Lung (tissue), 12 donors: ENCODE measurements around the gene LOXL1. TPM values are rescaled to one million over a fixed set of nuclear protein-coding genes. Genes with fewer than 3 reads are reported as not detected.

Experiments used
- ATAC-seq: fragments of 200-7000 bp; cut with Tn5 transposase; one replicate; pipeline ENCODE4 v1.9.1; 2020; ENCODE audit warnings: moderate number of reproducible peaks; ENCODE audit not compliant: insufficient read depth, low FRiP score
- DNase-seq, 3 donors: peaks; one replicate each; pipeline ENCODE4 v3.0.0-alpha.2; 2013 to 2017
- H3K27ac ChIP-seq, 2 donors: one replicate each; pipeline ENCODE4 v1.5.1; 2013; ENCODE audit warnings: mild to moderate bottlenecking in 2 of 2, moderate library complexity in 2 of 2, control low read depth in 1 of 2, inconsistent platforms in 1 of 2, low read depth in 1 of 2, low read length in 1 of 2
- H3K27me3 ChIP-seq, 3 donors: one replicate each; pipeline ENCODE4 v1.5.1; 2013; ENCODE audit warnings: low read length in 2 of 3; ENCODE audit not compliant: control insufficient read depth in 3 of 3, insufficient read depth in 3 of 3
- H3K36me3 ChIP-seq, 4 donors: one replicate each; pipeline ENCODE4 v1.5.1; 2013; ENCODE audit warnings: low read length in 4 of 4, mild to moderate bottlenecking in 1 of 4, moderate library complexity in 1 of 4; ENCODE audit not compliant: control insufficient read depth in 4 of 4, insufficient read depth in 4 of 4
- H3K4me1 ChIP-seq, 5 donors: one replicate each; pipeline ENCODE4 v1.5.1; 2013; ENCODE audit warnings: low read length in 5 of 5, mild to moderate bottlenecking in 2 of 5, moderate library complexity in 1 of 5; ENCODE audit not compliant: control insufficient read depth in 5 of 5, insufficient read depth in 5 of 5
- H3K4me3 ChIP-seq: one replicate; pipeline ENCODE4 v1.5.1; 2013; ENCODE audit warnings: mild to moderate bottlenecking, control low read depth, moderate library complexity
- H3K9ac ChIP-seq, 2 donors: one replicate each; pipeline ENCODE4 v1.5.1; 2013; ENCODE audit warnings: low read length in 2 of 2, control low read depth in 1 of 2; ENCODE audit not compliant: insufficient read depth in 1 of 2
- H3K9me3 ChIP-seq, 4 donors: one replicate each; pipeline ENCODE4 v1.5.1; 2013; ENCODE audit warnings: low read length in 3 of 4, mild to moderate bottlenecking in 1 of 4, moderate library complexity in 1 of 4; ENCODE audit not compliant: control insufficient read depth in 4 of 4, insufficient read depth in 3 of 4
- WGBS, 2 donors: extraction: QIAGEN DNeasy Blood & Tissue Kit; methylation state at CpG; one replicate each; pipeline ENCODE4 v1.1.7; 2013; 5-methylcytosine and 5-hydroxymethylcytosine counted together
- polyA plus RNA-seq, 2 donors: library from polyadenylated mRNA; stranded (reverse); fragments of 200-250 nt; gene quantifications; one replicate each; pipeline ENCODE4 v1.2.1, GENCODE V29; 2013
- total RNA-seq, 2 donors: library from RNA; depleted of rRNA in 1 of 2; stranded (reverse); fragments of >200 nt in 1 of 2; gene quantifications; one replicate each; pipeline ENCODE4 v1.2.1, GENCODE V29; 2014 to 2021
- TF ChIP-seq, protein P1 (sequence below): IDR thresholded peaks from 2 replicates; pipeline ENCODE4 v1.5.1; 2012; ENCODE audit warnings: mild to moderate bottlenecking; ENCODE audit errors: control extremely low read depth, extremely low read depth
- donor health status: control.
- donor health status: control.
- donor health status: Bipolar disorder and iron deficiency.
- donor health status: healthy.
- donor health status: DM: yes; HTN: yes; CAD: no.

The LOXL1 gene
- total and polyA plus RNA-seq, 4 donors, result 9.4 to 25.3 (median 14.3) TPM

- TF ChIP-seq, protein P1, sequence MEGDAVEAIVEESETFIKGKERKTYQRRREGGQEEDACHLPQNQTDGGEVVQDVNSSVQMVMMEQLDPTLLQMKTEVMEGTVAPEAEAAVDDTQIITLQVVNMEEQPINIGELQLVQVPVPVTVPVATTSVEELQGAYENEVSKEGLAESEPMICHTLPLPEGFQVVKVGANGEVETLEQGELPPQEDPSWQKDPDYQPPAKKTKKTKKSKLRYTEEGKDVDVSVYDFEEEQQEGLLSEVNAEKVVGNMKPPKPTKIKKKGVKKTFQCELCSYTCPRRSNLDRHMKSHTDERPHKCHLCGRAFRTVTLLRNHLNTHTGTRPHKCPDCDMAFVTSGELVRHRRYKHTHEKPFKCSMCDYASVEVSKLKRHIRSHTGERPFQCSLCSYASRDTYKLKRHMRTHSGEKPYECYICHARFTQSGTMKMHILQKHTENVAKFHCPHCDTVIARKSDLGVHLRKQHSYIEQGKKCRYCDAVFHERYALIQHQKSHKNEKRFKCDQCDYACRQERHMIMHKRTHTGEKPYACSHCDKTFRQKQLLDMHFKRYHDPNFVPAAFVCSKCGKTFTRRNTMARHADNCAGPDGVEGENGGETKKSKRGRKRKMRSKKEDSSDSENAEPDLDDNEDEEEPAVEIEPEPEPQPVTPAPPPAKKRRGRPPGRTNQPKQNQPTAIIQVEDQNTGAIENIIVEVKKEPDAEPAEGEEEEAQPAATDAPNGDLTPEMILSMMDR, result no peak
- ATAC-seq (peak; percentile 3), DNase-seq (peak in 1 of 3 donors; percentile 11)
- Histone ChIP-seq H3K27me3 (no peaks in the 10 kb centered on the region), H3K9ac (no peak overlapping the region), H3K36me3 (peaks cover 0 to 4% (median 0%) of the 10 kb centered on the region in 4 donors), H3K4me3 (peak overlapping the region; percentile 79), H3K9me3 (no peaks in the 10 kb centered on the region), H3K27ac (peak overlapping the region; percentile 89 to 92), H3K4me1 (peaks cover 8 to 42% (median 16%) of the 10 kb centered on the region in 5 donors)
- WGBS, 2 donors, result 25 to 64% methylated on average over 5 of the region's 5 CpGs
These were observed 65.0 kb downstream of the LOXL1 start for GRCh38 chr15:73991260-73991659.

GRCh38 chr15:73991726-73992593, 65.7 kb downstream of the LOXL1 start, which contains the start of gene STOML1:
Gene STOML1, minus strand, starts transcription at chr15:73992295. Its CDS starts 72 bp downstream, at chr15:73992223.
- no peaks in the 10 kb centered on the region for H3K27me3 ChIP-seq
- peaks cover 8 to 48% (median 15%) of the 10 kb centered on the region in 5 donors for H3K4me1 ChIP-seq
- peak within 1 kb of the TSS; percentile 89 to 92 for H3K27ac ChIP-seq
- DNase-seq, result peak; percentile 92 to 97 (median 94)
- ATAC-seq, result peak; percentile 91
- peak within 1 kb of the TSS; percentile 79 for H3K4me3 ChIP-seq
- 1% methylated on average over 56 to 72 of the region's 72 CpGs for WGBS, 2 donors
- peaks cover 0 to 4% (median 0%) of the 10 kb centered on the region in 4 donors for H3K36me3 ChIP-seq
- no peaks in the 10 kb centered on the region for H3K9me3 ChIP-seq
- H3K9ac ChIP-seq, result peak within 1 kb of the TSS in 1 of 2 donors; percentile 8
- TF ChIP-seq, protein P1, result peak; percentile 73

GRCh38 chr15:73992594-73992898, 66.3 kb downstream of the LOXL1 start:
- ATAC-seq, result no peak
- Histone ChIP-seq H3K4me3 (no peak overlapping the region), H3K9me3 (no peaks in the 10 kb centered on the region), H3K27ac (peak overlapping the region; percentile 44 to 61), H3K9ac (no peak overlapping the region), H3K27me3 (no peaks in the 10 kb centered on the region), H3K36me3 (peaks cover 0 to 4% (median 0%) of the 10 kb centered on the region in 4 donors), H3K4me1 (peaks cover 8 to 52% (median 12%) of the 10 kb centered on the region in 5 donors)
- no peak for DNase-seq
- TF ChIP-seq, protein P1, result no peak
- 65 to 72% methylated on average over 5 of the region's 5 CpGs for WGBS, 2 donors
